Mammary epithelial cell (primary cell): ENCODE measurements around the gene STAB1.

Experiments used
- CTCF ChIP-seq, 2 donors: IDR thresholded peaks in 1 of 2; conservative IDR thresholded peaks in 1 of 2; 2 replicates each; pipeline ENCODE4 v1.5.1; 2011 to 2012; ENCODE audit warnings: inconsistent platforms in 2 of 2, low read length in 2 of 2, mild to moderate bottlenecking in 2 of 2, control low read depth in 1 of 2, low read depth in 1 of 2; ENCODE audit not compliant: insufficient read depth in 1 of 2; ENCODE audit errors: extremely low read depth in 1 of 2
- EZH2 ChIP-seq: IDR thresholded peaks from 2 replicates; pipeline ENCODE4 v1.6.1; 2012; ENCODE audit warnings: low read length, inconsistent platforms, borderline replicate concordance

GRCh38 chr3:52490939-52491526 lies 4.1 kb upstream of the STAB1 start:
- TF ChIP-seq EZH2: no peak
- no peak for TF ChIP-seq CTCF (conservative IDR thresholded peaks at IDR 0.05 in 1 of 2, IDR thresholded peaks at IDR 0.05 in 1 of 2; ENCODE audit: extremely low read depth in 1 of 2, insufficient read depth in 1 of 2, low read depth in 1 of 2, low read length in 2 of 2)
